Measurements from ENCODE around the gene ZFAND3. TPM values are rescaled to one million over a fixed set of nuclear protein-coding genes. Genes with fewer than 3 reads are reported as not detected.

Gene ZFAND3
- polyA plus RNA-seq, 3 donors: 11.5 to 21.1 (median 11.7) TPM

DNA sequence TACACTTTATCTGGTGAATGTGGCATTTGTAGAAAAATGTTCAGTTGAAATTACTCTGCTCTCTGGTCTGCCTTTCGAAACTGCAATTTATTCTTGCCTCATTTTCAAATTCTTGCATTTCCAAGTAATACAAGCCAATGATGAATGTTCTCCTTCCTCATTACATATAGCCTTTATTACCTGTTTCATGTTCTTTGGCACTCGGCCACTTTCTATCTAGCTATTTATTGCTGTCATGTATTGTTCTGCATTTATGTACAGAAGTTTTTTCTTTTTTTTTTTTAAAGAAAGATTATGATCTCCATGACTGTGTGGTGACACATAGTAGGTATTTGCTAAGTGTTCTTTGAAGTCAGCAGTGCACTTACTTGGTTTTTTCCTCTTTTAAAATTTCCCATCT, 261.4 kb downstream of the ZFAND3 start:
- Mint-ChIP-seq H3K27me3 (ENCODE audit: low read depth in 3 of 3) (no peaks in the 10 kb centered on the region), H3K4me3 (no peak overlapping the region), H3K36me3 (peaks cover 49 to 52% of the 10 kb centered on the region in 2 donors), H3K27ac (peak overlapping the region in 2 of 7 donors; percentile 52 to 82), H3K9me3 (no peaks in the 10 kb centered on the region), H3K4me1 (peaks cover 17% of the 10 kb centered on the region)
- 40% methylated on average over 1 of the region's 2 CpGs for WGBS (ENCODE audit: insufficient coverage)
- intact Hi-C loops (cut with micrococcal nuclease): no loop called here
- no peaks in the 10 kb centered on the region for H3K4me1 ChIP-seq (ENCODE audit: control insufficient read depth in 1 of 2, insufficient read depth in 2 of 2, low read length in 2 of 2)
- H3K27me3 ChIP-seq (ENCODE audit: control insufficient read depth in 2 of 2, insufficient read depth in 2 of 2, low read length in 2 of 2): no peaks in the 10 kb centered on the region
- TF ChIP-seq CTCF (IDR thresholded peaks at IDR 0.05): no peak
- H3K4me3 ChIP-seq (replicated peaks in 1 of 3; ENCODE audit: low read depth in 2 of 3, low read length in 3 of 3): no peak overlapping the region
- no peaks in the 10 kb centered on the region for H3K9me3 ChIP-seq (replicated peaks in 1 of 2; ENCODE audit: control insufficient read depth in 1 of 2, insufficient read depth in 1 of 2, low read length in 2 of 2)
- peaks cover 83% of the 10 kb centered on the region for H4K20me1 ChIP-seq (ENCODE audit: insufficient read depth, low read length)
- H3K4me2 ChIP-seq (replicated peaks; ENCODE audit: extremely low read depth, low read length, poor library complexity, severe bottlenecking): no peak overlapping the region
- DNase-seq: peak in 1 of 3 donors; percentile 18
- H2AFZ ChIP-seq (ENCODE audit: insufficient read depth, low read depth, low read length, poor library complexity, severe bottlenecking): no peak overlapping the region
- no peak overlapping the region for H3K9ac ChIP-seq (ENCODE audit: insufficient read depth, low read length, poor library complexity, severe bottlenecking)
- H3K79me2 ChIP-seq (ENCODE audit: insufficient read depth, low read length): no peaks in the 10 kb centered on the region
- H3K36me3 ChIP-seq (replicated peaks in 1 of 2; ENCODE audit: control insufficient read depth in 1 of 2, insufficient read depth in 2 of 2, low read length in 2 of 2): peaks cover 18 to 53% of the 10 kb centered on the region in 2 donors
- H3K27ac ChIP-seq (ENCODE audit: low read depth in 1 of 2, low read length in 2 of 2): no peak overlapping the region

- Histone ChIP-seq H3K79me2 (ENCODE audit: insufficient read depth, low read length) (no peaks in the 10 kb centered on the region), H2AFZ (ENCODE audit: insufficient read depth, low read depth, low read length, poor library complexity, severe bottlenecking) (no peak overlapping the region), H4K20me1 (ENCODE audit: insufficient read depth, low read length) (peaks cover 71% of the 10 kb centered on the region), H3K4me1 (ENCODE audit: control insufficient read depth in 1 of 2, insufficient read depth in 2 of 2, low read length in 2 of 2) (no peaks in the 10 kb centered on the region), H3K9me3 (replicated peaks in 1 of 2; ENCODE audit: control insufficient read depth in 1 of 2, insufficient read depth in 1 of 2, low read length in 2 of 2) (no peaks in the 10 kb centered on the region), H3K4me2 (replicated peaks; ENCODE audit: extremely low read depth, low read length, poor library complexity, severe bottlenecking) (no peak overlapping the region), H3K9ac (ENCODE audit: insufficient read depth, low read length, poor library complexity, severe bottlenecking) (no peak overlapping the region), H3K4me3 (replicated peaks in 1 of 3; ENCODE audit: low read depth in 2 of 3, low read length in 3 of 3) (no peak overlapping the region), H3K36me3 (replicated peaks in 1 of 2; ENCODE audit: control insufficient read depth in 1 of 2, insufficient read depth in 2 of 2, low read length in 2 of 2) (peaks cover 21 to 66% of the 10 kb centered on the region in 2 donors), H3K27me3 (ENCODE audit: control insufficient read depth in 2 of 2, insufficient read depth in 2 of 2, low read length in 2 of 2) (no peaks in the 10 kb centered on the region), H3K27ac (ENCODE audit: low read depth in 1 of 2, low read length in 2 of 2) (no peak overlapping the region)
- no peak overlapping the region for H3K4me3 Mint-ChIP-seq
- no peaks in the 10 kb centered on the region for H3K9me3 Mint-ChIP-seq
- peaks cover 29% of the 10 kb centered on the region for H3K4me1 Mint-ChIP-seq
- H3K27me3 Mint-ChIP-seq (ENCODE audit: low read depth in 3 of 3): no peaks in the 10 kb centered on the region
- H3K27ac Mint-ChIP-seq: no peak overlapping the region
- intact Hi-C loops (cut with micrococcal nuclease): no loop called here
- peaks cover 61 to 62% of the 10 kb centered on the region in 2 donors for H3K36me3 Mint-ChIP-seq
- no peak for TF ChIP-seq CTCF (IDR thresholded peaks at IDR 0.05)
- DNase-seq: no peak
Measured at GRCh38 chr6:38085031-38085430, 265.5 kb downstream of the ZFAND3 start.

All from CD14-positive monocyte (primary cell).